CMK (cell line): Measurements from ENCODE around the gene COL18A1.

Experiments used
- DNase-seq: peaks from one replicate; pipeline ENCODE4 v3.0.0-alpha.2; 2010; ENCODE audit warnings: low read depth

COL18A1 gene

GRCh38 chr21:45383111-45383614 is 21.8 kb upstream of the COL18A1 start:
- DNase-seq: no peak

- no peak for DNase-seq
Observed at GRCh38 chr21:45383615-45384201, 21.3 kb upstream of the COL18A1 start.

GRCh38 chr21:45384656-45385548 is 20.1 kb upstream of the COL18A1 start:
- DNase-seq: no peak

- no peak for DNase-seq
Observed at GRCh38 chr21:45385549-45386050, 19.4 kb upstream of the COL18A1 start.

GRCh38 chr21:45386336-45386727 is 18.6 kb upstream of the COL18A1 start:
- no peak for DNase-seq

- DNase-seq: no peak
Observed at GRCh38 chr21:45386728-45387371, 18.1 kb upstream of the COL18A1 start.

GRCh38 chr21:45387506-45387905 is 17.5 kb upstream of the COL18A1 start:
- DNase-seq: no peak

- no peak for DNase-seq
Observed at GRCh38 chr21:45388011-45388521, 16.9 kb upstream of the COL18A1 start.

GRCh38 chr21:45388611-45389296 is 16.2 kb upstream of the COL18A1 start:
- no peak for DNase-seq

- DNase-seq: no peak
Observed at GRCh38 chr21:45390121-45390751, 14.7 kb upstream of the COL18A1 start.

- DNase-seq: no peak
Observed at GRCh38 chr21:45390831-45391742, 13.9 kb upstream of the COL18A1 start.

GRCh38 chr21:45391743-45392572 is 13.0 kb upstream of the COL18A1 start:
- DNase-seq: no peak

GRCh38 chr21:45392573-45392971 is 12.4 kb upstream of the COL18A1 start:
- DNase-seq: no peak

- DNase-seq: no peak
Observed at GRCh38 chr21:45393021-45393420, 11.9 kb upstream of the COL18A1 start.

GRCh38 chr21:45393833-45394638 is 10.9 kb upstream of the COL18A1 start:
- no peak for DNase-seq

- DNase-seq: no peak
Observed at GRCh38 chr21:45396620-45396995, 8.4 kb upstream of the COL18A1 start.

- no peak for DNase-seq
Observed at GRCh38 chr21:45397381-45397780, 7.6 kb upstream of the COL18A1 start.

GRCh38 chr21:45401054-45401518 is 3.9 kb upstream of the COL18A1 start:
- no peak for DNase-seq
